GM19467 (cell line): ENCODE measurements around the gene LRRC26.

Source experiments
- ATAC-seq: cut with Tn5 transposase; IDR thresholded peaks from one replicate; pipeline ENCODE4 v1.9.1; 2021; ENCODE audit warnings: mild to moderate bottlenecking, moderate library complexity; ENCODE audit not compliant: unreplicated experiment

Gene LRRC26

GRCh38 chr9:137184881-137185660 lies 15.2 kb upstream of the LRRC26 start:
- no peak for ATAC-seq

- no peak for ATAC-seq
Measured at GRCh38 chr9:137183980-137184595, 14.2 kb upstream of the LRRC26 start.

- no peak for ATAC-seq
Measured at GRCh38 chr9:137182836-137183235, 13.0 kb upstream of the LRRC26 start.

GRCh38 chr9:137181680-137182079 lies 11.8 kb upstream of the LRRC26 start:
- no peak for ATAC-seq

- no peak for ATAC-seq
Measured at GRCh38 chr9:137180491-137180890, 10.6 kb upstream of the LRRC26 start.

- no peak for ATAC-seq
Measured at GRCh38 chr9:137179761-137180160, 9.9 kb upstream of the LRRC26 start.

GRCh38 chr9:137178939-137179630 lies 9.2 kb upstream of the LRRC26 start:
- no peak for ATAC-seq

GRCh38 chr9:137178201-137178938 lies 8.5 kb upstream of the LRRC26 start:
- ATAC-seq: no peak

GRCh38 chr9:137176302-137177182 lies 6.7 kb upstream of the LRRC26 start:
- no peak for ATAC-seq

- no peak for ATAC-seq
Measured at GRCh38 chr9:137175345-137175961, 5.6 kb upstream of the LRRC26 start.

- ATAC-seq: no peak
Measured at GRCh38 chr9:137174722-137175293, 5.0 kb upstream of the LRRC26 start.

- ATAC-seq: no peak
Measured at GRCh38 chr9:137173796-137174664, 4.2 kb upstream of the LRRC26 start.

- no peak for ATAC-seq
Measured at GRCh38 chr9:137172901-137173795, 3.3 kb upstream of the LRRC26 start.

- no peak for ATAC-seq
Measured at GRCh38 chr9:137171149-137171900, 1.5 kb upstream of the LRRC26 start.

- no peak for ATAC-seq
Measured at GRCh38 chr9:137170486-137171148, 766 bp upstream of the LRRC26 start.
